Pancreas (tissue), 10 donors: ENCODE measurements around the gene NIF3L1. TPM values are rescaled to one million over a fixed set of nuclear protein-coding genes. Genes with fewer than 3 reads are reported as not detected.

Source experiments
- ATAC-seq, 4 donors: fragments of 200-7000 bp; cut with Tn5 transposase; one replicate each; pipeline versions ENCODE4 v1.8.0 to v1.9.1; 2020; ENCODE audit warnings: mild to moderate bottlenecking in 4 of 4, moderate library complexity in 4 of 4
- DNase-seq, 6 donors: peaks; one replicate each; pipeline ENCODE4 v3.0.0-alpha.2; 2020
- FAIRE-seq: peaks from 2 replicates; lab custom pipeline; 2012; peaks lifted over from hg19 to GRCh38; lab: Jason Lieb, UNC
- H3K27ac ChIP-seq, 4 donors: fragments of 200-600 bp; sonication (generic); 1 replicate in 3 of 4; 2 replicates in 1 of 4; pipeline versions ENCODE4 v1.5.0 to v1.8.0; 2020
- H3K27me3 ChIP-seq, 4 donors: fragments of 200-600 bp; one replicate each; pipeline ENCODE4 v1.8.0; 2021
- H3K36me3 ChIP-seq, 3 donors: fragments of 200-600 bp; sonication (generic) in 1 of 3; one replicate each; pipeline versions ENCODE4 v1.5.0 to v1.8.0; 2020 to 2021
- H3K4me1 ChIP-seq, 3 donors: fragments of 200-600 bp; one replicate each; pipeline ENCODE4 v1.8.0; 2021
- H3K4me3 ChIP-seq, 4 donors: fragments of 200-600 bp; sonication (generic) in 2 of 4; one replicate each; pipeline versions ENCODE4 v1.5.0 to v1.8.0; 2020 to 2021
- H3K9me3 ChIP-seq, 4 donors: fragments of 200-600 bp; one replicate each; pipeline ENCODE4 v1.8.0; 2021
- CTCF ChIP-seq, 4 donors: fragments of 200-600 bp; sonication (generic) in 3 of 4; IDR thresholded peaks; one replicate each; pipeline versions ENCODE4 v1.5.0 to v1.8.0; 2021; ENCODE audit warnings: antibody characterized with exemption in 4 of 4
- WGBS, 2 donors: extraction: QIAGEN DNeasy Blood & Tissue Kit; methylation state at CpG; one replicate each; pipeline ENCODE4 v1.1.7; 2013; 5-methylcytosine and 5-hydroxymethylcytosine counted together
- intact Hi-C, 3 donors: fragments of 100-400 bp; cut with DNase I; formaldehyde crosslinking; loops; one replicate each; pipeline versions ENCODE4 v1.11.1 to v1.14.2; 2022
- polyA plus RNA-seq, 2 donors: library from polyadenylated mRNA; stranded (reverse); fragments of 200-250 nt; gene quantifications; one replicate each; pipeline ENCODE4 v1.2.3, GENCODE V29; 2013
- total RNA-seq, 6 donors: library from RNA; stranded (reverse); fragmentation: NEBNext Ultra II Directional in 4 of 6; extraction: Animal tissue kit (Norgen Biotek cat#: 25700) in 4 of 6; gene quantifications; one replicate each; pipeline versions ENCODE4 v1.2.1 to v1.2.4, GENCODE V29; 2021 to 2023
- donor health status: healthy with polysubstance abuse.
- donor health status: DM: no; HTN: no; CAD: no; lungs with moderate emphysema.
- donor health status: DM: no; HTN: no; CAD: no.
- donor health status: control.
- donor health status: control.
- donor health status: Bipolar disorder and iron deficiency.
- donor health status: DM: yes; HTN: yes; CAD: no.
- donor health status: DM: no; HTN: no; CAD: no.
- donor health status: DM: no; HTN: no; CAD: no.
- donor health status: DM: yes; HTN: yes; CAD: no.

Gene NIF3L1
- total and polyA plus RNA-seq, 8 donors = 5.9 to 14.9 (median 8.8) TPM

DNA sequence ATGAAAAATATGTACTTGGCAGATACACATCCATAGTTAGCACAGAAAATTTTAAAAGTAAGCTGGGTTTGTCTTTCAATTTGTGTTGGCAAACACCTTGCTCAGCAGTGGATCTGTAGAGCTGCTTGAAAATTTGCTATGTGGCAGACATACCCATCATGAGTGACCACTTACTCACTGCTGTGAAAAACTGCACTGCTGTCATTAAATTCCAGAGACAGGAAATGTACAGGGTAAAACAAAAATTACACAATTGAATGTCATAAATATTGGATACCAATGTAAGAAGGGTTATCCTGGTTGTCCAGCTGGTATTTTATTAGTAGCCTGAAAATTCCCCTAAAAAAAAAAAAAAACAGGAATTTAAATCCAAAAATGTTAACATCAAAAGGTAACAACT lies 24.5 kb downstream of the NIF3L1 start:
- no peak for TF ChIP-seq CTCF (IDR thresholded peaks at IDR 0.05)
- Histone ChIP-seq H3K27me3 (no peaks in the 10 kb centered on the region), H3K4me3 (no peak overlapping the region), H3K36me3 (peaks cover 4 to 46% (median 16%) of the 10 kb centered on the region in 3 donors), H3K4me1 (no peaks in the 10 kb centered on the region), H3K27ac (no peak overlapping the region), H3K9me3 (no peaks in the 10 kb centered on the region)
- FAIRE-seq = no peak
- DNase-seq = no peak
- no peak for ATAC-seq
- intact Hi-C loops = loop anchor here in 1 of 3 donors (10.0 kb wide), 1 partner anchor 151 kb away; no protein-coding TSS in a partner anchor

DNA sequence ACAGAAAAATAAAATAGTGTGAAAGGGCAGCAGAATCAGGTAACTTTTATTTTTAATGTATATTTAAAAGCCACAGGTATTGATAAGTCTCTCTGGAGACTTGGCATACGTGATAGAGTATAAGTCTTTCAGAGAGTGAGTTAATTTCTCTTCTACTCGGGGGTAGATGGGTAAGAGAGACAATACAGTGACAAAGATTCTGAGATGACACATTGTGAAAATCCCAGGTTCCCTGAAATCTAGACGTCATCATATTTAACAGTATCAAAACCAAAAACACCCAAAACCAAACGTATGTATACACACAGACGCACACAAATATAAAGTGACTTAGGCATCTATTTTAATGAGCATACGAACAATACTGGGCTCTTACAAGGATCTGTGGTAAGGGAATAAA lies 33.3 kb downstream of the NIF3L1 start:
- ATAC-seq = no peak
- TF ChIP-seq CTCF (IDR thresholded peaks at IDR 0.05) = no peak
- Histone ChIP-seq H3K27ac (no peak overlapping the region), H3K4me3 (no peak overlapping the region), H3K4me1 (no peaks in the 10 kb centered on the region), H3K36me3 (peaks cover 0 to 35% (median 13%) of the 10 kb centered on the region in 3 donors), H3K9me3 (no peaks in the 10 kb centered on the region), H3K27me3 (no peaks in the 10 kb centered on the region)
- DNase-seq = no peak
- no peak for FAIRE-seq
- intact Hi-C loops = no loop called here
- WGBS, 2 donors = 82 to 85% methylated on average over 6 of the region's 6 CpGs

- no peak for FAIRE-seq
- ATAC-seq = no peak
- Histone ChIP-seq H3K4me3 (no peak overlapping the region), H3K27me3 (no peaks in the 10 kb centered on the region), H3K9me3 (no peaks in the 10 kb centered on the region), H3K27ac (no peak overlapping the region), H3K4me1 (peaks cover 0 to 10% (median 9%) of the 10 kb centered on the region in 3 donors), H3K36me3 (no peaks in the 10 kb centered on the region)
- no peak for DNase-seq
- no peak for TF ChIP-seq CTCF (IDR thresholded peaks at IDR 0.05)
- 84 to 85% methylated on average over 2 of the region's 2 CpGs for WGBS, 2 donors
- intact Hi-C loops = no loop called here
These were observed 40.4 kb downstream of the NIF3L1 start for GRCh38 chr2:200929334-200930249.

DNA sequence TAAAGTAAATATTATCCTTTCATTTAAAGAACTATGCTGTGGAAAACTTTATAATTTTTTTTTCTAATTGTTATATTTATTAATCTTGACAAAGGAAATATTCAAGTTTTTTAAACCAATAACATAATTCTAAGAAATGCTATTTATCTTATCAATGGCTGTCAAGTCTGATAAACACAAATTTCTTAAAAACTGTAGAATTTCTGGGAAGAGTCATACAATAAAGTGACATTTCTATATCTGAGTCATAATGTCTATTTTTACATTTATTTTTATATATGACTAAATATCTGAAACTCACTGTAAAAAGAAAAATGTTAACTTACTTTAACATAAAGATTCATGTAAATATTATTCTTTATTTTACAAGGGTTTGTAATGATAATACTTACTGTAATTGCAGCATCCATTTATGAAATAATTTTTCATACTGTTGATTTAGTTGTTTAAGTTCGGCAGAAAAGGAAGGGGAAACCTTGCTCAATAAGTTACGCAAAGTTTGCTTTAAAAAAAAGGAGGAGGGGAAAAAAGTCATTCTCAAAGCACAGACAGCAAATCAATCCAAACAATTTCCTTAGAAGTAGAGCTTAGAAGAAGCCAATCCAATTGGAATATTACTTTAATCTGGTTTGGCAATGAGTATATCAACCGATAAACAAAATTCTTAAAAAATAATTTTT lies 41.9 kb downstream of the NIF3L1 start:
- DNase-seq (no peak), ATAC-seq (no peak), FAIRE-seq (peak; percentile 74)
- no peak overlapping the region for H3K27ac ChIP-seq
- peaks cover 0 to 10% (median 9%) of the 10 kb centered on the region in 3 donors for H3K4me1 ChIP-seq
- H3K9me3 ChIP-seq = no peaks in the 10 kb centered on the region
- no peak for TF ChIP-seq CTCF (IDR thresholded peaks at IDR 0.05)
- no peaks in the 10 kb centered on the region for H3K27me3 ChIP-seq
- H3K36me3 ChIP-seq = peaks cover 0 to 7% (median 0%) of the 10 kb centered on the region in 3 donors
- intact Hi-C loops = no loop called here
- H3K4me3 ChIP-seq = no peak overlapping the region
- WGBS, 2 donors = 42 to 48% methylated on average over 3 of the region's 3 CpGs
